ENCODE measurements around the gene MYOCOS.

DNA sequence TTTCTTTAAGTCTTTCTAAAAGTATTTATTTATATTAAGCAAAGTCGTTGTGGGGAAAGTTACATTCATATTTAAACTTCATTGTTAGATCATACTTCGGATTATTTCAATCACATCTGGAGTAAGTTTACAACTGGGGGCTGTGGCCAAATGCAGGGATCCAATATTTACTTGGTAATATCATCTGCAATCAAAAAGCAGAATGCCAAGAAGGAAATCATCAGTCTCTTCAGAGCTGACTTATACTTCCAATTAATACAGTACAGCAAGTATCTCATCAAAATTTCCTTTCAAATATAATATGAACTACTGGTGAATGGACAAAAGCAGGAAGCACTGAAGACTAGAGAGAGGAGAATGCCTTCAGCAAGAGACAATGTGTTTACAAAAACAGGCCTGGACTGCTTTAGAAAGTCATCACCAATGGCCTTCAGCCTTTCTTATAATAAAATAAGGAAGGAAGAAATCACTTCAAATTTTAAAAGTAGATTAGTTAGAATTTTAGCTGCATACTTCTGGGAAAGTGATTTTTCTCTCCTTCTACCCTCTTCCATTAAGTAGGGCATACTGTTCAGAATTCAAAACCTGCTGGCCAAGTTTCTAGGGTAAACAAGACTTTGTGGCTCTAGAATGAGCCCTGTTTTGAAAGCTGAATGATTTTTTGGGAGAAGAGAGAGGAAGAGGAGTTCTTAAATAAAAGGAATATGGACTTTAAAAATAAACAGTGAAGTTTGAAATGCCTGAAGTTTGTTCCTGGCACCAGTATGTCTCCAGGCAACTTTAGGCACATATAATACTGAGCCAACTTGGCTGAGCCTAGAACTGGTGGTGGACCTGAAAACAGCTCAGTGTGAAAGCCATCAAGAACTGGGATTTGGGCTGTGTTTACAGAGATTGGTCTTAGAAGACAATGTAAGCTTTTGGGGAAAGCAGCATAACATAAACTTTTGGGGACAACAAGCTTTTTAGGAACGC is 52.7 kb downstream of the MYOCOS start:
- TF ChIP-seq POLR2AphosphoS5 (IDR thresholded peaks at IDR 0.05; ENCODE audit: low read depth, low read length) (no peak), TAF1 (IDR thresholded peaks at IDR 0.05; ENCODE audit: borderline replicate concordance, insufficient read depth, low read length) (no peak), SIN3A (IDR thresholded peaks at IDR 0.05; ENCODE audit: borderline replicate concordance, insufficient read depth, low read length) (no peak), FOXP2 (optimal IDR thresholded peaks at IDR 0.05; ENCODE audit: borderline replicate concordance, extremely low read depth, extremely low read length, insufficient read depth) (no peak)
- TF ChIP-seq, protein P1, sequence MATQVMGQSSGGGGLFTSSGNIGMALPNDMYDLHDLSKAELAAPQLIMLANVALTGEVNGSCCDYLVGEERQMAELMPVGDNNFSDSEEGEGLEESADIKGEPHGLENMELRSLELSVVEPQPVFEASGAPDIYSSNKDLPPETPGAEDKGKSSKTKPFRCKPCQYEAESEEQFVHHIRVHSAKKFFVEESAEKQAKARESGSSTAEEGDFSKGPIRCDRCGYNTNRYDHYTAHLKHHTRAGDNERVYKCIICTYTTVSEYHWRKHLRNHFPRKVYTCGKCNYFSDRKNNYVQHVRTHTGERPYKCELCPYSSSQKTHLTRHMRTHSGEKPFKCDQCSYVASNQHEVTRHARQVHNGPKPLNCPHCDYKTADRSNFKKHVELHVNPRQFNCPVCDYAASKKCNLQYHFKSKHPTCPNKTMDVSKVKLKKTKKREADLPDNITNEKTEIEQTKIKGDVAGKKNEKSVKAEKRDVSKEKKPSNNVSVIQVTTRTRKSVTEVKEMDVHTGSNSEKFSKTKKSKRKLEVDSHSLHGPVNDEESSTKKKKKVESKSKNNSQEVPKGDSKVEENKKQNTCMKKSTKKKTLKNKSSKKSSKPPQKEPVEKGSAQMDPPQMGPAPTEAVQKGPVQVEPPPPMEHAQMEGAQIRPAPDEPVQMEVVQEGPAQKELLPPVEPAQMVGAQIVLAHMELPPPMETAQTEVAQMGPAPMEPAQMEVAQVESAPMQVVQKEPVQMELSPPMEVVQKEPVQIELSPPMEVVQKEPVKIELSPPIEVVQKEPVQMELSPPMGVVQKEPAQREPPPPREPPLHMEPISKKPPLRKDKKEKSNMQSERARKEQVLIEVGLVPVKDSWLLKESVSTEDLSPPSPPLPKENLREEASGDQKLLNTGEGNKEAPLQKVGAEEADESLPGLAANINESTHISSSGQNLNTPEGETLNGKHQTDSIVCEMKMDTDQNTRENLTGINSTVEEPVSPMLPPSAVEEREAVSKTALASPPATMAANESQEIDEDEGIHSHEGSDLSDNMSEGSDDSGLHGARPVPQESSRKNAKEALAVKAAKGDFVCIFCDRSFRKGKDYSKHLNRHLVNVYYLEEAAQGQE (IDR thresholded peaks at IDR 0.05; ENCODE audit: insufficient read depth in 1 of 2, low read depth in 2 of 2, low read length in 2 of 2) = no peak
